ENCODE results near the gene MR1.
"Not testable (repeated sequence)": the region's sequence is repeated elsewhere in the genome, so short reads cannot be mapped to it uniquely, and the experiment has no call there.

Gene MR1

GRCh38 chr1:181032535-181032934 is 1.2 kb upstream of the MR1 start:
- no peak for DNase-seq

DNA sequence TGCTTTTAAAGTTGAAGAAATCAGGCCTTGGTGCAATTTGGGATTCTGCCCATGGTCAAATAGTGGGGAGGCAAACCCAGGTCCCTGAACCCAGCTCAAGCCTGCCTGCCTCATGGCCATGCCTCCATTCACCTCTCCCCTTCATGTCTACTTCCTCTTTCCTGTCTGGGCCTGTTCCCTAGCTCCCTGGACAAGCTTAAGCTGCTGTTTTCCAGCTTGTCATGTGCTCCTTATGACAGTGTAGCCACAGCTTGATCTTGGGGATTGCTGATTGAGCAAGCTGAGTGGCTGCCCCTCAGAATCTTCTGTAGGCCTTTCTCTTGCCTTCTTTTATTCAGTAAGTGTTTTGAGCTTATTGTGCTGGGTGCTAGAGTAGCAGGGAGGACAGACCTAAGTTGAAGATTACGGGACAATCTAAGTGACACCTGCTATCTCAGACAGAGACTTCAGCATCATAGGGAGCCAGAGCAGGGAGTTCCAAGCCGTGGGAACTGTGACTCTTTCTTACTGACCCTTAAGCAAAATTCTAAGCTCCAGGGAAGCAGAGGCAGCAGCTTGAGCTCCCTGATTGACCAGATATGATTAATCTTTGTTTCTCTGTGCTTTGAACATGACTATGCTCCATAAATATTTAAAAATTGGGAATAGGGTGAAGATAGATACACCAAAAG is 520 bp upstream of the MR1 start:
- DNase-seq: no peak

DNA sequence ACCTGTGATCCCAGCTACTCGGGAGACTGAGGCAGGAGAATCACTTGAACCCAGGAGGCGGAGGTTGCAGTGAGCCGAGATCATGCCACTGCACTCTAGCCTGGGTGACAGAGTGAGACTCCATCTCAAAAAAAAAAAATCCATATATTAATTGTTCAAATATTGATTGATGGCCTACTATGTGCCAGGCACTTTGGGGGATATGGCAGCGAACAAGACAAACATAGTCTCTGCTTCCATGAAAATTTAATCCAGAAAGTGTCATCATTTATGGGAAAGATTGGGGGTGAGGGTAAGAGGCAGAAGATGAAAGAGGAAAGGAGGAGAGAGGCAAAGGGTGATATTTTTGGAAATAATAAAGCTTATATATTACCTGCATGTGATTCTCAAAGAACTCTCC is 1.4 kb downstream of the MR1 start:
- not testable (repeated sequence) for DNase-seq

GRCh38 chr1:181036107-181036836 is 2.5 kb downstream of the MR1 start:
- DNase-seq: no peak

DNA sequence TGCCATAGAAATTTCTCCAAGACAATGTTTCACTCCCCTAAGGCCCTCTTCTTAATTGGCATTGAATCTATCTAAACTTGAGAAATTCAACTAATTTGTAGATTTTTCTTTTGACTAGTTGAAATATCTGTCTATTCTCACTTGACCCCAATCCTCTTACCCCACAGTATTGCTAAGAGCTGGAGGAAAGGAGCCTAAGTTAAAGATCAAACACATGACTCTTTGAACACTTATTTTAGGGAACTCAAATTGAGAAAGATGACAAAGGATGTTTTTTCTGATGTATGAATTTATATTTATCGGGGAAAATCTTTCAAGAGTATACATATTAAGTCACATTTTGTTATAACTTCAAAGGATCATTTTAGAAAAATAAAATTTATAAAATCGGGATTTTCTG is 3.6 kb downstream of the MR1 start:
- DNase-seq: no peak

DNA sequence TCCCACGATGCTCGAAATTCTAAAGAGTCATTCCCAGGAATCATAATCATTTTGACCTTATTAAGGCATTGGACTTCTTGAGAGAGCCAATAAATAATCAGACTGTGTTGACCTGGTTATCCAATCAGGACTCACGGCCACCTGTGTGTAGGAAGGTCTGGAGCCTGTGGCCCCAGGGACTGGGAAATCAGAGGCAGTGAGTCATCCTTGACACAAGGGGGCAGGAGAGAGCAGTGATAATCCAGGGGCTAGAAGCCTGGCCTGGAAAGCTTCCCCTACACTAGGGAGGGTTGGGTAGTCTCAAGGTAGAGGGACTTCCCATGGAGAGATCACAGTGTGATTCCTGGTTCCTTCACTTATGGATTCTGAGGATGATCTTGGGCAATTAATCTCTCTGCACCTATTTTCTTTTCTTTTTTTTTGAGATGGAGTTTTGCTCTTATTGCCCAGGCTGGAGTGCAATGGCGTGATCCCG is 4.7 kb downstream of the MR1 start:
- peak; percentile 69 to 82 for DNase-seq

GRCh38 chr1:181040284-181040865 is 6.6 kb downstream of the MR1 start:
- DNase-seq: no peak

DNA sequence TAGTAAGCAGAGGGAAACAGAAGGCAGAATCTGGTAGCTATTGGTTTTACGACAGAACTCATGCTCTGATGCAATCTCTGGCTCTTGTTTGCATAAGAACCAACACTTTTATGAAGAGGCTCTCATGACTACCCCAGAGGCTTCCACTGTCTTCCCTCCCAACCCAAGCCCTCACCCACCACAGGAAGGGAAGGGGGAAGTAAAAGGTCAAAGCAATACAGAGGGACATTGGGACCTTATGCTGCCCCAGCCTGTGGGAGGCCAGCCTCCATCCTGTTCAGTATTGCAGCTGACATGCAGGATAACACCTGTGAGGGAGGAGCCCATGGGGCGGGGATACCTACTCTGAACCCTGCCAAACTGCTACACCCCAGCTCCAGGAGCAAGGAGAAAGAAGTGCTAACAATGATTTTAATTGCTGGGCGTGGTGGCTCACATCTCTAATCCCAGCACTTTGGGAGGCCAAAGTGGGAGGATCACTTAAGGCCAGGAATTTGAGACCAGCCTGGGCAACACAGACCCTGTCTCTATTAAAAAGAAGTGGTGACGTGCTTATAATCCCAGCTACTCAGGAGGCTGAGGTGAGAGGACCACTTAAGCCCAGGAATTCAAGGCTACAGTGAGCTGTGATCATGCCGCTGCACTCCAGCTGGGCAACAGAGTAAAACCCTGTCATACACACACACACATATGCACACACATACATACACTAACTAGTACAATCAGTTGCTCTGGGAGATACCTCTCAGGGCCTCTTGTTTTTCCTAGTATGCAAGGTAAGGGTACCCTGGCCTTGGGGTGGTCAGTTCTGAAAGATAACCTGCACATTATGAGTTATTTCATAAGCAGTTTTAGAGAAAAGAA is 9.5 kb downstream of the MR1 start:
- DNase-seq: peak in 1 of 2 experiments; percentile 12

DNA sequence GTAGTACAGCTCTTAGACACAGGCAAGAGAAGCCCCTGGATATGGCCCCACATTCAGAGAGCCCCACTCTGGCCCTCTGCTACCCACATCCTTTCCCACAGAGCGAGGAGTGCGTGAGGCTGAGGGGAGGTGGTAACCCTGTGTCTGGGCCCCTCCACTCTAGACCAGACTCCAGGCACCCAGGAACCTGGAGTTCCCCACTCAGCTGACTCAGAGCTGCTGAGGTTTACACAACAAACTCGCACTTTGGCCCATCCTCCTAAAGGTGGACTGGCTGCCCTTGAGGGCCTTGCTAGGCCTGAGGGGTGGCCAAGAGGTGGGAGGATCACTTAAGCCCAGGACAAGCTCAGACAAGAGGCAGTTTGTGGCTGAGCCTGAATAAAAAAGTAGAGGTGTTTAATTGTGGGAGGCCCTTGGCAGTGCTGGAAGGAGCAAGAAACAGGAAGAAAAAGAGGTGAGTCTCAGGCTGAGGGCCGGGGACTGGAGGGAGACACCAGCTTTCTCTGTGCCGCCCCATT is 10.7 kb downstream of the MR1 start:
- no peak for DNase-seq

- not testable (repeated sequence) for DNase-seq
Measured at GRCh38 chr1:181045946-181046345, 12.2 kb downstream of the MR1 start.

- DNase-seq: no peak
Measured at GRCh38 chr1:181049378-181049777, 15.6 kb downstream of the MR1 start.

GRCh38 chr1:181050922-181051321 is 17.1 kb downstream of the MR1 start:
- no peak for DNase-seq

- no peak for DNase-seq
Measured at GRCh38 chr1:181056560-181056959, 22.8 kb downstream of the MR1 start.

- DNase-seq: no peak
Measured at GRCh38 chr1:181057079-181057478, 23.3 kb downstream of the MR1 start.

DNA sequence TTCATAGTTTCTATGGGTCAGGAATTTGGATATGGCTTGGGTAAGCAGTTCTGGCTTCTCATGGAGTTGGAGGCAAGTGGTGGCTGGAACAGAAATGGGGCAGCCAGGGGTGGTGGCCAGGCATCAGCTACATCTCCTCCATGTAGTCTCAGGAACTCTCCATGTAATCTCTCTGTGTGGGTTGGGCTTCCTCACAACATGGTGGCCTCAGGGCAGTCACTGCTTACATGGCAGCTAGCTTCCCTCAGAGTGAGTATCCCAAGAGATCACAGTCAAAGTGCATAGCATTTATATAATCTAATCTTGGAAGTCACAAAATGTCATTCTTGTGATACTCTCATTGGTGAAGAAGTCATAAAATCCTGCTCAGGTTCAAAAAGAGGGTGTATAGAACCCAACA is 25.7 kb downstream of the MR1 start:
- no peak for DNase-seq

- DNase-seq: no peak
Measured at GRCh38 chr1:181060066-181060465, 26.3 kb downstream of the MR1 start.

DNA sequence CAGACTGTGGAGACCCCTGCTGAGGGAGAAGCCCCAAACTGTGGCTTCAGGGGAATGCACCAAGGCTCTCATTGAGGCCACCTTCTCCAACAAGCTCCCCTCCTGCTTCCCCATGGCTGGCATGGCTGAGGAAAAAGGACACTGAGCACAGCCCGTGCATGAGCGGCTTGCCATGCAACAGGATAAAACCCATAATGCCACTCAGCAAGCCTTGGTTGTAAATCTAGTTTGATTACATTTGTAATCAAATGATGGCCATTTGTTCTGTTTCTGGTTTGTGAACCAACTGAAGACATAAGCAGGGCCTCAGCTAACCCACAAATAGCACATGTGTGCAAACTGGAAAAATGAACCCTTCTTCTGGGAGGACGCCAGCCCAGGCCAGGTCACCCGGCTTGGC is 27.2 kb downstream of the MR1 start:
- not testable (repeated sequence) for DNase-seq

- DNase-seq: peak in 1 of 2 experiments; percentile 3
Measured at GRCh38 chr1:181061487-181061886, 27.7 kb downstream of the MR1 start.

DNA sequence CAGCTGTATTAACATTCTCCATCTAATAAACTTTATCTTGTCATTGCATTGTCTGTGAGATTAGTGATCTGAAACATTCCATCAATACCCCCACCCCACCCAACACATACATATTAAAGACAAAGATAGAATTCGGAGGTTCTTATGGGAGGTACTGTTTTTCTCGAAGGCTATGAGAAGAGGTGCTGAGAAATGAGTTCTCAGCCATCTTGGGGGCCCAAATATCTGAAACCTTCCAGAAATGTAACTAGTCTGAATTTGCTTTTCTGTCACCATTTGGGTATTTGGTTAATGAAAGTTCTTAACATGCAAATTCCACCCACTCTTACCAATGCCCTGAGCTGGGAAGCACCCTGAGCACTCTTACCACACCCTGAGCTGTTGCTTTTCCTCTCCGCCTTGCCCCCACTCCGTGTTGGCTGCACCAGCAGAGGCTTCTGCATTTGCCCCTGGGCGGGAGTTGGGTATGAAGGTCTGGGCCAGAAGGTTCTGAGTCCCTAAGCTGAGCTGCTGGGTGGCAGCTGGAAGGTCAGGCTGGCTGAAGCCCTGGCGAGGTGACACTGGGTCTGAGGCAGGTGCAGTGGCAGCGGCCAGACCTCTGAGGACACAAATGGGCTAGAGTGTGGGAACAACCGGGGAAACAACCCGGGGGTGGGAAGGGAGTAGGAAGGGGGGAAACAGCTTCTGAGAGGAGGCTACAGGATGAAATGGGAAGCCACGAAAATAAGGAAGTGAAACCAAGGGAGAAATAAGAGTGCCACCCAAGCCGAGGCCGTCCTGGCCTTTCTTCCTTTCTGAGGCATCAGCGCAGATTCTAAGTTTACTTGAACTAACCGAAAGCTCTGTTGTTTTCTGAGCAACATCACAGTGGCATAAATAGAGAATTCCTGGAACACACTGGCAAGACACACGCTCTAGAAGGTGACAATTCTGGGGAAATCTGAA is 28.4 kb downstream of the MR1 start:
- no peak for DNase-seq

GRCh38 chr1:181062836-181063428 is 29.1 kb downstream of the MR1 start:
- peak; percentile 76 to 92 for DNase-seq

GRCh38 chr1:181064011-181064623 is 30.3 kb downstream of the MR1 start:
- DNase-seq: peak; percentile 21 to 76
